GM20431 (cell line): ENCODE data around the gene TDRD3.

Source experiments
- in situ Hi-C: fragments of 300-500 bp; cut with MseI, MboI; formaldehyde crosslinking; loops from one replicate; pipeline ENCODE4 v1.15.0; 2020; ENCODE audit warnings: low sequenced_read_pairs; ENCODE audit not compliant: unreplicated experiment

Gene TDRD3

GRCh38 chr13:60562096-60562780 is 165.2 kb downstream of the TDRD3 start:
- in situ Hi-C loops: no loop called here

DNA sequence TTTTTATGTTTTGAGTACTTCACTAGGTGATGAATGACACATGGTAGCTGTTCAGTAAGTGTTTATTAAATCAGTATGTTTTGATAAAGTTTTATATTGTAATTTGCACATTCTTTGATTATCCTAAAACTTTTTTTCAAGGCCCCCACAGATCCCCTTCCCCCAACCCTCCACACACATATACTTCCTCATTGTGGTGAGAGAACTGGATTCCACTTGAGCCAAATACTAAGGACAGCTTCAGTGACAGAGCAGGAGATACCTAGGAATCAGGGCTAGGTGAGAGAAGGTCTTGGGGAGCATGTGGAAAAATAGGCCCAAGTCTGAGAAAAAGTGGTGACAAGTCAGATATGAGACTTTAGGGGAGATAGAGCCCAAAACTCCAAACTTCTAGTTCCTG is 174.6 kb downstream of the TDRD3 start:
- in situ Hi-C loops: no loop called here

GRCh38 chr13:60572003-60572798 is 175.2 kb downstream of the TDRD3 start:
- in situ Hi-C loops: no loop called here

GRCh38 chr13:60572855-60573254 is 175.8 kb downstream of the TDRD3 start:
- in situ Hi-C loops: no loop called here

GRCh38 chr13:60574735-60575134 is 177.7 kb downstream of the TDRD3 start:
- in situ Hi-C loops: no loop called here

GRCh38 chr13:60575142-60575541 is 178.1 kb downstream of the TDRD3 start:
- in situ Hi-C loops: no loop called here

DNA sequence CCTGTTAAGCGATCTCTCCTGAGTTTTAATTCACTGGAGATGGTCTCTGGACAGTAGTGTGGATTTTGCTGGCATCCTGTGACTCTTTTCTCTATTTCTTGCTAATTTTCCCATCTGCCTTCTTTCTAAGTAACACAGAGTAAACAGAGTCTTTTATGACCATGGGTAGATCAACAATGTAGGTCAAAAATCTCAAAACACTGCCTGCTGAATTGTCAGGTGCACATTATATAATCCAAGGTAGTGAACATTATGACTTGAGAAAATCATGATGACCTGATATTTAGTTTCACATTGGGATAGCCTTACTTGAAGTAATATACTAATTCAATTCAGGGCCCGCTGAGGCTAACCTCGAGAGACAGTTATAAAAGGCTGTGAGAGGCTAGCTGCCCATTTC is 180.7 kb downstream of the TDRD3 start:
- in situ Hi-C loops: no loop called here

DNA sequence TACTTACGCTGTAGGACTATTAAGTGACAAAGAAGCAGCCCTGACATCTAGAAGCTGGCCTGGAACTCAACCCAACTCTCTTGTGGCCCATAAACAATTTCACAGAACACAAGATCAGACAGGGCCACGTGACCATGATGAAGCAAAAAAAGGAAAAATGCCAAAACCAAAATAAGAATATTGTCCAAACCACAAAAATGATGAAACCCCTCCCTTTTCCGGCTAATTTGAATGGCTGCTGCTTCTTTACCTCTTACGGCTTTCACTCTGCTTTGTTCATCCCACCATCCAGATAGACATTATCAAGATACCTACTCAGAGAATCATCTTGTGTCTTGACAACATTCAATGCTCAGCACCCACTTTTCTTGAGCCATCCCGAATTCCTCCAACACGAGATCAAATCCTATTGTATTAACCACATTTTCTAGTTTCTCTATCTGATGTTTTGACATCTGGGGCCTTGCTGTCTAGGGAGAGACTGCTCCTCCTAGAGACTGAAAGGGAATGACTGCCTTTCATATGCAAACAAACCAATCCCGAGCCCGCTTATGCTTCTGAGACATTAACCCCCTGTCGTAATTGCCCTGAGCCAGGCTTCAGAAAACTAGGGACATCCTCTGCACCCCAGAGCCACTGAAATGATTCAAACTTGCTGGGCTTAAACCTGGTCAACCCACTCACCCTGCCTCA is 186.3 kb downstream of the TDRD3 start:
- in situ Hi-C loops: no loop called here

DNA sequence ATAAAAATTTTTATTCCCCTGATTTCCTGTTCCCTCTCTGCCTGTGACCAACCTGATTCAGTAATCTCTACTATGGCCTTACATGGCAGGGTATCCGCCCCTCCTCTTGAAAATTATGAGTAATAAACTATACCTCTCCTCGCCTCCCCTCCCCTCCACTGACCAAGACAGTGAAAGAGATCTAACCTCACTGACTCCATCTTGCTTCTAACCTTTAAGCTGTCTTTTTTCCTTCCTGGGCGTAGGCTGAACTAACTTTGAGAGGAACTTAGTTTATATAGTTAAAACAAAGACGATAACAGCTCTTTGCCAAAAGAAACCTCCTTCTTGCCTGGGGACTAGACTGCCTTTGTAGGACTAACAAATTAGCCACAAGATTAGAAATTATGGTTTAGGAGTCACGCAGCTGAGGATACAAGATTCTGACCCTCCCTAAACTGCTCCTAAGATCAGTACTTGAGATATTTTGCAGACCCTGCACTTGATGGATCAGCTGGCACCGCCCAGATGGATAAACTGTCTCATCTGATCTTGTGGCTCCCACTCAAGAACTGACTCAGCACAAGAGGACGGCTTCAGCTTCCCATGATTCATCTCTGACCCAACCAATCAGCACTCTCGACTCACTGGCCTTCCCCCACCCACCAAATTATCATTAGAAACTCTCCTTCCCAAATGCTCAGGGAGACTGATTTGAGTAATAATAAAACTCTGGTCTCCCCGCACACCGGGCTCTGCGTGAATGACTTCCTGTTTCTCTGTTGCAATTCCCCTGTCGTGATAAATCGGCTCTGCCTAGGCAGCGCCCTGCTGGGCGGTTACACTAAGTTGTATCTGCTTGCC is 187.1 kb downstream of the TDRD3 start:
- in situ Hi-C loops: no loop called here

DNA sequence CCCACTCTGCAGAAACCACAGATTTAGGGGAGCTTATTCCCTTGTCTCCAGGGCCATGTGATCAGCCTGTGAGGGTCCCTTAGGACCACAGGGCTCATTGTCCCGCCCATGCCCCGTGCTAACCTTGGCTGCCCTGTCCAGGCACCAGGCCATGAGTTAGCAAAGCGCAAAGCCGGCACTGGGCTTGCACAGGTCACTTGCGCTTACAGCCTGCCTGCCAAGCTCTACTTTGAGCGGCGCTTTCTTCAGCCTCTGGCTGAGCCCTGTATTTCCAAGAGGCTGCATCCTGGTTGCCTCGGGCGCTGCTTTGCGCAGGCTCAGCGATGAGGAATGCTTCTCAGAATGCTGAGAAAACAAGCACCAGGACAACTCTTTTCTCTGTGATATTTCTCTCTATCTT is 188.0 kb downstream of the TDRD3 start:
- in situ Hi-C loops: no loop called here

GRCh38 chr13:60590800-60591747 is 194.1 kb downstream of the TDRD3 start:
- in situ Hi-C loops: no loop called here

DNA sequence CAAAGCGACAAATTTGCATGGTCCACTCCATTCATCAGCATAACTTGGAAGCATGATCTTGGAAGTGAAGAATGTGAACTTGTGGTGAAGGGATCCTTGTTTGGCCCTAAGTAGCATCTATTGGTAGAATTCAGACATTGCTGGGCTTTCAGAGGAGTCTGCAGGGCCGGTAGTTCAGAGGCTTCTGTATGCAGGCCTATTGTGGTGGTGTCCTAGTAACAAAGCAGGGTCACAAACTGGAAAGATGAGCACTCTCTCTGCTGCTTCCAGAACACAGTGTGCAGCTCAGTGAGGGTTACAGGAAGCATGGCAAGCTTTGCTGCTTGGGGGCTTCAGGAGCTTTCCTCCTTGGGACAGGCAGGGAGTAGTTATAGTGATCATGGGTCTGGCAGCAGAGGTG is 206.0 kb downstream of the TDRD3 start:
- in situ Hi-C loops: no loop called here

GRCh38 chr13:60604058-60604457 is 207.0 kb downstream of the TDRD3 start:
- in situ Hi-C loops: no loop called here

GRCh38 chr13:60608954-60609353 is 211.9 kb downstream of the TDRD3 start:
- in situ Hi-C loops: no loop called here

DNA sequence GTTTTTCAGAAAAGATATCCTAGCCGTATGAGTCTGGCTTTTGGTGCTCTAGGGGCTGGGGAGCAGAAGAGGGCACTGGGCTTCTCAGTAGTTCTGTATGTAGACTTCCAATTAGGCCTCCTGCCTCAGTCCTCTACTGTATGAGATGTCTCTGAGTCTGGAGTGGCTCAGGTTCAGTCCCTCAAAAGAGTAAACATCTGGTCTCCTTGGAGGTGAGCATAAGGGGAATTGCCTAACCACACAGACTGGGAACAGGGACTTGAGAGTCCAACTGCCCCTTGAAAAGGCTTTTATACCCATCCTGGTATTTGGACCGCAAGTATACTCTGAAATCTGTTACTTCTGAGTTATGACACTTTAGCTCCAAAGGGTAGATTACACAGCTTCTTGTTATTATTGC is 214.5 kb downstream of the TDRD3 start:
- in situ Hi-C loops: no loop called here

DNA sequence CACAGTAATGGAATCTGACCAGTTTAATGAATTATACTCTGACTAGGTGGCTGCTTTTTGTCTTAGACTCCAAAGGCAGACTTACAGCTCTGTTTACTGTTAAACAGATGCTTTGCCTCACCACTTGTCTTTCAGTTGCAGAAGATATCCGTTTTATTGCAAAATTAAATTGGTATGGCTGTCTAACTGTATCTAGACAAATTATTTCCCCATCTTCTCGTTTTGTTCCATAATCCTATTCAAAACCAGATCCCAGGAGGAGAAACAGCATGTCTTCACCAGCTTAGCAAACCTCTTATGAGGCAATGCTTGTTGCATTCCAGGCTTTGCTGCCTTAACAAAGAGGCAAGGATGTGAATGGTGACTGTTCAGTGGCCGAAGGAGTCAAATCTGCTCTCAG is 215.6 kb downstream of the TDRD3 start:
- in situ Hi-C loops: no loop called here

DNA sequence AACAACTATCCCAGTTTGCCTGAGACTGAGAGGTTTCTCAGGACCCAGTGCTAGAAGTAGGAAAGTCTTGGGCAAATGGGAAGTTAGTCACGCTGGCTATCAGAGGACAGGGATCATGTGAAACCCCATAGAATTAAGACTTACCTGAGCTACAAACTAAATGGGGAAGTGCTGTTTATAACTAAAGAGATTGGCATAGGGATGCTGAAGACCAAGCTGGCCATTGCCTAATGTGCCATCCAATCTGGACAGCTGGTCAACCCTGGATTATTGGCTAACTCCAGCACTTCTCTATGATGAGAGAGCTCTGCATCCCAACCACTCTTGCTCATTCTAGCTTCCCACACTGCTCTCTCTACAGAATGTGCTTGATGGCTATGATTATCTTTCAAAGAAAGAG is 216.1 kb downstream of the TDRD3 start:
- in situ Hi-C loops: no loop called here

- in situ Hi-C loops: no loop called here
Measured at GRCh38 chr13:60617991-60618733, 221.1 kb downstream of the TDRD3 start.

- in situ Hi-C loops: no loop called here
Measured at GRCh38 chr13:60619461-60619860, 222.4 kb downstream of the TDRD3 start.
